ENCODE measurements around the gene GAD2. TPM values are rescaled to one million over a fixed set of nuclear protein-coding genes. Genes with fewer than 3 reads are reported as not detected.

GAD2 gene
- total RNA-seq, 1 experiment from 2014 or later: not detected

DNA sequence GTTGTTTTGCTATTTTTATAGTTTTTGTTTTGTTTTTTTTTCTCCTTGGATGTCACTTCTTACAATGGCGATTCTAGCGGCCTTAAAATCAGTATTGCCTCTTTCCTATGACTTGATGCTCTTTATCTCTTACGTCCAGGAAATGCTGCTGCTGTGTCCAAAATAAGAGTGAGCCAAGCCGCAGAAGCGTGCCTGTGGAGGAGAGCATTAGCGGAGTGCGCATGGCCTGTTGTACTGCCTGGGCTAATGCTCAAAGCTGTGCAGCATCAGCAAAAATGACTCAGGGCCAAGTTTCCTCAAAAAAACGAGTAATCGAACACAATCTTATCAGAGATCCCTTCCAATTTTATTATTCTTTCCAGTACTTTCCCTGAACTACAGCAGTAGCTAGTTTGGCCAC is 18.5 kb upstream of the GAD2 start:
- POLR2A ChIA-PET: no interaction called here
- intact Hi-C loops (cut with micrococcal nuclease; ENCODE audit: unreplicated experiment): no loop called here

DNA sequence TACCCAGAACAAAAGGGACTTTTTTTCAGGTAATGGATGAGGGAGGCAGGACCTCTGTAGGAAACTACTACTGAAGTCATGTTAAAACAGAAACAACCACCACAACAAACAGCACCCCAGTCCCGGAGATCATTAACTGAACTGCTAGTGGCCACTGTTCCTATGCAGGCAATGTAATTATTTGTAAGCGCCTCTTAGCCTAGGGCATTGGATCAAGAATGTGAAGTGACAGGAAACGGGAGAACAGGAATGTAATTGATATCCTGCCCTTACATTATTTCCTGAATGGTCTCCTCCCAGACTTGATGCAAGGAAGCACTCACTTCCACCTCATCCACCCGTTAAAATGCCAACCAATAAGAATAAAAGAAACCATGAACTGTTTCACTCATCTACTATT is 16.7 kb upstream of the GAD2 start:
- intact Hi-C loops (cut with micrococcal nuclease; ENCODE audit: unreplicated experiment) (no loop called here), in situ Hi-C loops (cut with HindIII; ENCODE audit: low pct_unique_long_range_greater_than_20kb, low sequenced_read_pairs) (no loop called here)
- Histone ChIP-seq H3K9me3 (ENCODE audit: control insufficient read depth, insufficient read depth, low read depth, low read length) (no peaks in the 10 kb centered on the region), H3K36me3 (ENCODE audit: control insufficient read depth, insufficient read depth, low read length) (no peaks in the 10 kb centered on the region), H3K4me3 (ENCODE audit: low read depth in 2 of 2, low read length in 2 of 2) (no peak overlapping the region), H3K27ac (ENCODE audit: low read length) (no peak overlapping the region), H3K4me1 (ENCODE audit: control insufficient read depth, insufficient read depth, low read length) (no peaks in the 10 kb centered on the region), H3K27me3 (ENCODE audit: control insufficient read depth, insufficient read depth, low read length) (no peaks in the 10 kb centered on the region)
- BruUV-seq (replicated peaks): no TSS peak
- ATAC-seq (no peak), DNase-seq (ENCODE audit: low read depth, low spot score) (no peak)
- CTCF ChIA-PET: no interaction called here
- POLR2A ChIA-PET: no interaction called here
- no peak for TF ChIP-seq POLR2AphosphoS5 (IDR thresholded peaks at IDR 0.05; ENCODE audit: low read depth, low read length)

More for the DNA sequence above, 18.5 kb upstream of the GAD2 start:
- H3K4me3 ChIP-seq (ENCODE audit: low read depth in 2 of 2, low read length in 2 of 2): no peak overlapping the region
- no peak for DNase-seq (ENCODE audit: low read depth, low spot score)
- no TSS peak for BruUV-seq (replicated peaks)
- H3K9me3 ChIP-seq (ENCODE audit: control insufficient read depth, insufficient read depth, low read depth, low read length): no peaks in the 10 kb centered on the region
- H3K36me3 ChIP-seq (ENCODE audit: control insufficient read depth, insufficient read depth, low read length): no peaks in the 10 kb centered on the region
- CTCF ChIA-PET: no interaction called here
- H3K27me3 ChIP-seq (ENCODE audit: control insufficient read depth, insufficient read depth, low read length): no peaks in the 10 kb centered on the region
- H3K4me1 ChIP-seq (ENCODE audit: control insufficient read depth, insufficient read depth, low read length): no peaks in the 10 kb centered on the region
- TF ChIP-seq, protein P1, sequence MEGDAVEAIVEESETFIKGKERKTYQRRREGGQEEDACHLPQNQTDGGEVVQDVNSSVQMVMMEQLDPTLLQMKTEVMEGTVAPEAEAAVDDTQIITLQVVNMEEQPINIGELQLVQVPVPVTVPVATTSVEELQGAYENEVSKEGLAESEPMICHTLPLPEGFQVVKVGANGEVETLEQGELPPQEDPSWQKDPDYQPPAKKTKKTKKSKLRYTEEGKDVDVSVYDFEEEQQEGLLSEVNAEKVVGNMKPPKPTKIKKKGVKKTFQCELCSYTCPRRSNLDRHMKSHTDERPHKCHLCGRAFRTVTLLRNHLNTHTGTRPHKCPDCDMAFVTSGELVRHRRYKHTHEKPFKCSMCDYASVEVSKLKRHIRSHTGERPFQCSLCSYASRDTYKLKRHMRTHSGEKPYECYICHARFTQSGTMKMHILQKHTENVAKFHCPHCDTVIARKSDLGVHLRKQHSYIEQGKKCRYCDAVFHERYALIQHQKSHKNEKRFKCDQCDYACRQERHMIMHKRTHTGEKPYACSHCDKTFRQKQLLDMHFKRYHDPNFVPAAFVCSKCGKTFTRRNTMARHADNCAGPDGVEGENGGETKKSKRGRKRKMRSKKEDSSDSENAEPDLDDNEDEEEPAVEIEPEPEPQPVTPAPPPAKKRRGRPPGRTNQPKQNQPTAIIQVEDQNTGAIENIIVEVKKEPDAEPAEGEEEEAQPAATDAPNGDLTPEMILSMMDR (IDR thresholded peaks at IDR 0.05): no peak
- TF ChIP-seq, protein P2, sequence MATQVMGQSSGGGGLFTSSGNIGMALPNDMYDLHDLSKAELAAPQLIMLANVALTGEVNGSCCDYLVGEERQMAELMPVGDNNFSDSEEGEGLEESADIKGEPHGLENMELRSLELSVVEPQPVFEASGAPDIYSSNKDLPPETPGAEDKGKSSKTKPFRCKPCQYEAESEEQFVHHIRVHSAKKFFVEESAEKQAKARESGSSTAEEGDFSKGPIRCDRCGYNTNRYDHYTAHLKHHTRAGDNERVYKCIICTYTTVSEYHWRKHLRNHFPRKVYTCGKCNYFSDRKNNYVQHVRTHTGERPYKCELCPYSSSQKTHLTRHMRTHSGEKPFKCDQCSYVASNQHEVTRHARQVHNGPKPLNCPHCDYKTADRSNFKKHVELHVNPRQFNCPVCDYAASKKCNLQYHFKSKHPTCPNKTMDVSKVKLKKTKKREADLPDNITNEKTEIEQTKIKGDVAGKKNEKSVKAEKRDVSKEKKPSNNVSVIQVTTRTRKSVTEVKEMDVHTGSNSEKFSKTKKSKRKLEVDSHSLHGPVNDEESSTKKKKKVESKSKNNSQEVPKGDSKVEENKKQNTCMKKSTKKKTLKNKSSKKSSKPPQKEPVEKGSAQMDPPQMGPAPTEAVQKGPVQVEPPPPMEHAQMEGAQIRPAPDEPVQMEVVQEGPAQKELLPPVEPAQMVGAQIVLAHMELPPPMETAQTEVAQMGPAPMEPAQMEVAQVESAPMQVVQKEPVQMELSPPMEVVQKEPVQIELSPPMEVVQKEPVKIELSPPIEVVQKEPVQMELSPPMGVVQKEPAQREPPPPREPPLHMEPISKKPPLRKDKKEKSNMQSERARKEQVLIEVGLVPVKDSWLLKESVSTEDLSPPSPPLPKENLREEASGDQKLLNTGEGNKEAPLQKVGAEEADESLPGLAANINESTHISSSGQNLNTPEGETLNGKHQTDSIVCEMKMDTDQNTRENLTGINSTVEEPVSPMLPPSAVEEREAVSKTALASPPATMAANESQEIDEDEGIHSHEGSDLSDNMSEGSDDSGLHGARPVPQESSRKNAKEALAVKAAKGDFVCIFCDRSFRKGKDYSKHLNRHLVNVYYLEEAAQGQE (IDR thresholded peaks at IDR 0.05; ENCODE audit: insufficient read depth in 1 of 2, low read depth in 2 of 2, low read length in 1 of 2): no peak
- no peak for TF ChIP-seq SIN3A (IDR thresholded peaks at IDR 0.05; ENCODE audit: borderline replicate concordance, insufficient read depth, low read depth, low read length)
- no peak for TF ChIP-seq POLR2AphosphoS5 (IDR thresholded peaks at IDR 0.05; ENCODE audit: low read depth, low read length)
- no peak for TF ChIP-seq TCF7L2 (IDR thresholded peaks at IDR 0.05; ENCODE audit: low read depth, low read length)
- in situ Hi-C loops (cut with HindIII; ENCODE audit: low pct_unique_long_range_greater_than_20kb, low sequenced_read_pairs): no loop called here
- H3K27ac ChIP-seq (ENCODE audit: low read length): no peak overlapping the region
- no peak for ATAC-seq

DNA sequence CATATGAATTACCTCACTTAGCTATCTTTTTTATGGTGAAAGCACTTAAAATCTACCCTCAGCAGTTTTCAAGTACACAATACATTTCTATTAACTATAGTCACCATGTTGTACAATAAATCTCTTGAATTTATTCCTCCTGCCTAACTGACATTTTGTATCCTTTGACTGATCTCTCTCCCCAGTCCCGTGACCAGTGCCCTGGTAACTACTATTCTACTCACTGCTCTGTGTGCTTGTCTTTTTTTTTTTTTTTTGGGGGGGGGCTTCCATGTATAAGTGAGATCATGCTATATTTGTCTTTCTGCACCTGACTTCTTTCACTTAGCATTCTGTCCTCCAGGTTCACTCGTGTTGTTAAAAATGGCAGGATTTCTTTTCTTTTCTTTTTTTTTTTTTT is 11.4 kb upstream of the GAD2 start:
- intact Hi-C loops (cut with micrococcal nuclease; ENCODE audit: unreplicated experiment): no loop called here
- ChIA-PET CTCF (no interaction called here), POLR2A (no interaction called here)
- no peak overlapping the region for H3K27ac ChIP-seq (ENCODE audit: low read length)
- DNase-seq (ENCODE audit: low read depth, low spot score) (no peak), ATAC-seq (no peak)
- H3K4me3 ChIP-seq (ENCODE audit: low read depth in 2 of 2, low read length in 2 of 2): no peak overlapping the region
- no peaks in the 10 kb centered on the region for H3K36me3 ChIP-seq (ENCODE audit: control insufficient read depth, insufficient read depth, low read length)
- H3K4me1 ChIP-seq (ENCODE audit: control insufficient read depth, insufficient read depth, low read length): no peaks in the 10 kb centered on the region
- no TSS peak for BruUV-seq (replicated peaks)
- in situ Hi-C loops (cut with HindIII; ENCODE audit: low pct_unique_long_range_greater_than_20kb, low sequenced_read_pairs): no loop called here
- TF ChIP-seq SIN3A (IDR thresholded peaks at IDR 0.05; ENCODE audit: borderline replicate concordance, insufficient read depth, low read depth, low read length) (no peak), POLR2AphosphoS5 (IDR thresholded peaks at IDR 0.05; ENCODE audit: low read depth, low read length) (no peak), TCF7L2 (IDR thresholded peaks at IDR 0.05; ENCODE audit: low read depth, low read length) (no peak)
- TF ChIP-seq, protein P2 (IDR thresholded peaks at IDR 0.05; ENCODE audit: insufficient read depth in 1 of 2, low read depth in 2 of 2, low read length in 1 of 2): no peak
- TF ChIP-seq, protein P1 (IDR thresholded peaks at IDR 0.05): no peak
- H3K27me3 ChIP-seq (ENCODE audit: control insufficient read depth, insufficient read depth, low read length): no peaks in the 10 kb centered on the region
- H3K9me3 ChIP-seq (ENCODE audit: control insufficient read depth, insufficient read depth, low read depth, low read length): no peaks in the 10 kb centered on the region
